DMS 273 (cell line): ENCODE results near the gene MYDGF.
"Not testable (repeated sequence)": the region's sequence is repeated elsewhere in the genome, so short reads cannot be mapped to it uniquely, and the experiment has no call there.

ENCODE experiments used
- DNase-seq: peaks from one replicate; lab custom pipeline; 2025; ENCODE audit not compliant: unreplicated experiment; lab: John Stamatoyannopoulos, UW

MYDGF gene

DNA sequence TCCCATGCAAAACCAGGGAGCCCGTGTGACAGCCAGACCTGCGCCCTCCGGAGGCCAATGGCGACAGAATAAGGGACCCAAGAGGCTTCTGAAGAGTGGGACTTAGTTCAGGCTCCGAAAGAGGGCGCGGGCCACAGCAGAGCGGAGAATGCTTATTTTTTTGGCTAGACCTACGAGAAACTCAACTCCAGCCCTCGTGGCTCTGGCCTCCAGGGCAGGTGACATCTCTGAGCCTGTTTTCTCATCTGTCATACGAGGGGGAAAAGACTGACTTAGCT, 30.5 kb upstream of the MYDGF start:
- no peak for DNase-seq

DNA sequence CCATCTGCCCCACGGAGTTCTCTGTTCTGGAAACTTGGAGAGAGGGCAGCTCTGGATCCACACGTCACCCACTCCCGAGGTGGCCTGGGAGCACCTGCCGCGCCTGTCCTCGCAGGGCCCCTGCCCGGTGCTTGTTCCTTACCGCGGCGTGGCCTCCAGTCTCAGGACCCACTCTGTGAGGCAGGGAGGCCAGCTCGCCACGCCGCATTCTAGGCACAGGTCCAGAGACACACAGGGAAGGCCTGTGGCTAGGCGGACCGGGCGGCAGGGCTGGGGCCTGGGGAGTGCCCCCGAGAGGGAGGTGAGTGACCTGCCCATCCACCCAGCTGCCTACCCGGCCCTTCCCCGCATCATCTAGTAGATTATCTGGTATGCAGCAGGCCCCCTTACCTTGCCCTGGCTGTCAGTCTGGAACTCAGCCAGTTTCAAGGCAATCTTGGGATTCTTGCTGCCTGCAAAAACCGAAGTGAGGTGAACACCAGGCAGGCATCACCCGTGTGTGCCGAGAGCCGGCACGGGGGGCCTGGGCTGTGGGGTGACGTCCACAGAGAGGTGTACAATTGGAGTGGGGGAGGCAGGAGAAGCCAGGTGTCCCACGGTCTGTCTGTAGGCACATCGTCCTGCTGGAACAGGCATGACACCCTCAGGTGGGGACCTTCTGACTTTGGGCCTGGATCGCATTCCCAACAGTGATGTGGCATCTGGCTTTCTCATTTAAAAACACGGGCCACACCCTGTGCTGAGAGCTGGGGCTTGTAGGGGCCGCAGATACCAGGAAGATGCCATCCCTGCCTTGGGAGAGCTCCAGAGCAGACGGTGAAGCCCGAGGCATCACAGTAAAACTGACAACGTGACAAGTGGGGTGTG, 29.9 kb upstream of the MYDGF start:
- no peak for DNase-seq

DNA sequence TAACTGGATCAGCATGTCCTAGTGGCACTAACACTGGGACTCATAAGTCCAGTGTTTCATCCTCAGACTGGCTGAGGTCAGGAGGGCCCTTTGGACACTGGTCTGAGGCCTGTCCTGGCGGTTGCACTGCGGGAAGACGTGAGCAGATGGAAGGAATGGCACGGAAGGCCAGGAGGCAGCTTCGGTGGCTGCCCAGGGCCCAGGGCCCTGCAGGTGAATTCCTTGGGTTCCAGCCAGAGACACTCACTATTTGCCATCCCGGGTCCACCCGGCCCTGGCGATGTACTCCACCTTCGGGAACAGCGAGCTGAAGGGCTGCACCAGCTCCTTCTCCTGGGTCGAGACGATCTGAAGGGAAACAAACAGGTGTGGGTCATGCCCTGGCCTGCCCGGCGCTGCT, 27.2 kb upstream of the MYDGF start:
- DNase-seq = no peak

DNA sequence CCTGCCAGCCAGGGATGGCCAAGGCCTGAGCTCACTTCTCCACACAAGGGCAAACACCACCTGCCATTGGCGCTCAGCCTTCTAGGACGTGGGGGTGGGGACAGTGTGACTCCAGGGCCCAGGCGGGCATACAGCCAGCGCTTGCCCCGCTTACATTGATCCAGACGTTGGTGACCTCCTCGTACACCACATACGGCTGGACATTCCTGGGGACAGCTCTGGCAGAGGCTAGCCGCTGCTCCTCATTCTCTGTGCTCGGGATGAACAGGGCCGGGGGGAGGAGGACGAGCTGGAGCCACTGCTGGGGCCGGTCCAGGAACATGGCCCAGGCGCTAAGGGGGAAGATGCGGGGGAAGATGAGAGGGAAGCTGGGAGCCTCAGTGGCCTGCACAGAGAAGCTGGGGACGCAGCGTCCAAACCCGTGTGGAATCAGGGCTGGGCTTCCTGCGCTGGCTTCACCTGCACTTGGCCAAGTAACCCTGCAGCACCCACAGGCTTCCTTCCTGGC, 25.1 kb upstream of the MYDGF start:
- DNase-seq = peak; percentile 29

DNA sequence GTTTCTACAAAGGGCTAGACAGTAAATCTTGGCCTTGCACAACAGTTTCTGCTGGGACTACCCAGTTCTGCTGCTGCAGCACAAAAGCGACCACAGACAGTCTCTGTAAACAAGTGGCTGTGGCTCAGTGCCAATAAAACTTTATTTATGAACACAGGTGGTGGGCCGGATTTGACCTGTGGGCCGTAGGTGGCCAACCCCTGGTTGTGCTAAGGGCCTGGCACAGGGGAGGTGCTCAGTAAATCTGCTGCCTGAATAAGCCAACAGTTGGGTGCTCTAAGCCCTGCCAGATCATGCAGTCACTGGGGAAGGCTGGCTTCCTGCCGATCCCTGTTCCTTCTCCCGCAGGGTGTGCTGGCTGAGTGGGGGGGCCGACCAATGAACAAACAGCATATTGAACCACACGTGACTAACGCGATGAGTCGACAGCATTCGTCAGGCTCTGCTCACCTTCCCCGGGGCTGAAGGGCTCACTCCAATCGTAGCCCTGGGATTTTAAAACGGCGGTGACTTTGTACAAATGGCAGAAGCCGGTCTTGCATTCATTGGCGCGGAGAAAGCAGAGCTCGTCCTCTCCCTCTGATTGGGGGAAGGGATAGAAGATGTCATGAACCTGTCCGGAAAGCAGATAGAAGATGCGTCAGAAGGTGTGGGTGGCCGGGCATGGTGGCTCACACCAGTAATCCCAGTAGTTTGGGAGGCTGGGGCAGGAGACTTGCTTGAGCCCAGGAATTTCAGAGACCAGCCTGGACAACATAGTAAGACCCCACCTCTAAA, 24.3 kb upstream of the MYDGF start:
- DNase-seq = peak; percentile 83

DNA sequence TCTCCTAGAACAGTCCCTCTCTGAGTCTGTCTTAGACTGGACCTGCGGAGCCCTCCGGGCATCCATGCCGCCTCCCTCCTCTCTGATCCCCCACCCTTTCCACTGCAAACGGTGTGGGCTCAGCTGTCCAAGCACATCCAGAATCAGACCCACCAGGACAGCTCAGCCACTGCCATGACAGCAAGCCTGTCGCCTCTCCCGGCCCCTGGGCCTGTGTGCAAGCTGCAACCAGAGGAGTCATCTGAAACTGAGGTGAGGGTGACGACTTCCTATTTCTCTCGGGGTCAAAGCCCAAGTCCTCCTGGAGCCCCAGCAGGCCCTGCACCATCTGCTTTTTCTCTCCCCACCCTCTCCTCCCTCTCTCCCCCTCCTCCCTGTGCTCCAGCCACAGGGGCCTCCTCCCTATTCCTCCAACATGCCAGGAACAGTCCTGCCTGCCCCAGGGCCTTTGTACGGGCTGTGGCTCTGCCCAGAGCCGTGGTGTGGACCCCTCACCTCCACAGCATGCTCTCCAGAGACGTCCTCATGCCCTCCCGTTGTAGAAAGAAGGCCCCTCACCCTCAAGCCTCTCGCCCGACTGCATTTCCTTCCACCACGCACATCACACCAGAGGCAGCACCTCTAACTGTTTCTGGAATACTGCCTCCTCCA, 23.5 kb upstream of the MYDGF start:
- peak; percentile 48 for DNase-seq

DNA sequence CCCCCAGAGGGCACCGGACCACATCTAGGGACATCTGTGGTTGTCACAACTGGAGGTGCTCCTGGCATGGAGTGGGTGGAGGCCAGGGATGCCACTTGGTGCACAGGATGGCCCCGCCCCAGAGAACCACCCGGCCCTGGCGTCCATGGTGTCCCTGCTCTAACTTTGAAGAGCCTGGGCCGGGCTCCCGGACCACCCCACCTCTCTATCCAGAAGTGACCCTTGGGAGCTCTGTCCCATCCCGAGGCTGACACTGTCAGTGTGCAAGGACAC, 22.9 kb upstream of the MYDGF start:
- DNase-seq = no peak

DNA sequence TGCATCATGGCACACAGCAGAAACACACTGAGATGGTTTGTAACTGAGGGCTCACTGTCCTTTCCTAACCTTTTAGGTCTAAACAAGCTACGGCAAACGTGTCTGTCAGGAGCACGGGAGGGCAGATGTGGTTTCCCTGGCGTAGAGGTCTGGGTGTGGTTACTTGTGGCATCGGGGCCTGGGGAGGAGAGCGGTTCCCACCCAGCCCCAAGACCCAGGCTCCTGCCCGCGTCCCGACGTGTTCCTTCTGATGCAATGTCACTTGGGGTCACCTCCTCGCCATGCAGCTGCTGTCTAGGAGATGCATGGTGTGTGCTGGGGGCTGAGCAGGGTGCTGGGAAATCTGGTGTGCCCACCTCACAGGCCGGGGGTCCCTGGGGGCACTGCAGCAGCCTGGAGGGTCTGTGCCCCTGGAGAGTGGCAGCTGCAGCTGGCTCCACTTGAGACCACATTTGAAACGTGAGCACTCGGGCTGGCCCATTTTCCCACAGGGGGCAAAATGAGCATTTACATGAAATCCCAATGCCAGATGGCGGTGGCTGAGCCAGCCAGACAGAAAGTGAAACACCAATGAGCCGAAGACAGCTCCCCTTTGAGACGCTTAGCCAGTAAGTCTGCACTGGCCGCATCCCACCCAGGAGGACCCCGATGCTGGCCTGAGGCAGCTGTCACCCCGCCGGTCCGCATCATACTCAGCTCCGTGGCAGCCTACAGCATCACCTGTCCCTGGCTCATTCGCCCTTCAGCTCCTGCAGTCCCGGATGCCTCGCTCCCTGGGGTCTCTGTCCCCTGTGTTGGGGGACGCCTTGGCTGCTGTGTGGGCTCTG, 22.3 kb upstream of the MYDGF start:
- DNase-seq = peak; percentile 95

DNA sequence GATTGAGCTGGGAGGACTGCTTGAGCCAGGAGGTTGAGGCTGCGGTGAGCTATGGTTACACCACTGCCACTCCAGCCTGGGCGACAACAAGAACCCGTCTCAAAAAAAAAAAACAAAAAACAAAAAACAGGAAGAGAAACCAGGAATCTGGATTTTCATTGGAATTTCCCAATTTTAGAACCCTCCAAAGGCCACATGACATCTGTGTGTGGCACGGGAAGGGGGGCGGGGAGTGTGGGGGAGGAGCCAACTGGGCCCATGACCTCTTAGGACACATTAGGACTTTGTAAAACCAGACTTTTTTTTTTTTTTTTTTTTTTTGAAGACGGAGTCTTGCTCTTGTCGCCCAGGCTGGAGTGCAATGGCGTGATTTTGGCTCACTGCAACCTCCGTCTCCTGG, 21.2 kb upstream of the MYDGF start:
- no peak for DNase-seq

DNA sequence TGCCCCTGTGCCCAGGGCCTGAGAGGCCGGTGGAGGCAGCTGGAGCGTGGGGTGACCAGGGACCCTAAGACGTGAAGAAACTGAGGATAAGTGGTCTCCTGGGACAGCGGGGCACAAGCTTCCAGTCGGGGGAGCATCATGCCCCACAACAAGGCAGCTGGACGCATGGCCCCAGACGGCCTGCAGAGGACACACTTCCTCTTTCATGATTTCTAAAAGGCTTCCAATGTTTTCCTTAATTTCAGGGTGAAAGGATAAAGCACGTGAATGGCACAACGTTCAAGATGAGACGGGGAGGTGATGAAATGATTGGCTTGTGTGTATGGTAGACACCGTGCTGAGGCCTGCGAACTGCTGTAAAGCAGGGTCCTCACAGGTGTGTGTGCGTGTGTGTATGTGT, 20.2 kb upstream of the MYDGF start:
- DNase-seq = no peak

DNA sequence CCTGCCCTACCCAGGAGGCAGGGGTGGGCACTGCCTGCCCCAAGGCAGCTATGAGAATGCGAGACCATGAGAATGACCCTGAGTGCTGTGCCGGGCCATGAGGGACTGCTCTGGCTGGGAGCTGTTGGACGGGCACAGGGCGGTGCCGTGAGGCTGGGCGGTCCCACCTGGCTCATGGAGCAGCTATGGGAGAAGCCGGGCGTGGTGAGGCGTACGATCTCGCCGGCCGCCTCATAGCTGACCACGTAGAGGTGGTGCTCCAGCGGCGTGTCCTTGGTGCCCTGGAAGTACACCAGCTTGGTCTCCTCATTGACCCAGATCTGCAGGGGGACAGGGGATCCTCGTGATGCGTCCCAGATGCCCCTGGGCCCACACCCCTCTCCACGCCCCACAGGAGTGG, 19.3 kb upstream of the MYDGF start:
- no peak for DNase-seq

DNA sequence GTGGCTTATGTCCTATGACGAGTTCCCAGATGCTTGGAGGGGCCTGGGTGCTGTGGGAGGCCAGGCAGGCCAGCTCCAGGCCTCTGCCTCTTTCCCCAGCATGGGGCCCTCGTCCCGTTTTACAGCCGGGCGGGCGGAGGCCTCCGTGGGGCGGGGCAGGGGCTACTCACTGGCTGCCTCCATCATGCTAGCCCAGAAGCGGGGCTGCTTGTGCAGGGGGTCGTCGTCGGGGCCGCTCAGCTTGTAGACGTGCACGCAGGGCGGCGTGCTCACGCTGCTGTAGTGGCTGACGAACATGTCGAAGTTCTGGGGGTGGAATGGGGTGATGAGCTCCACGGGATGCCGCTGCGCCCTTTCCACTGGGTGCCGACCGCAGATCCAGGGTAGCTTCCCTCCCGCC, 18.4 kb upstream of the MYDGF start:
- no peak for DNase-seq

DNA sequence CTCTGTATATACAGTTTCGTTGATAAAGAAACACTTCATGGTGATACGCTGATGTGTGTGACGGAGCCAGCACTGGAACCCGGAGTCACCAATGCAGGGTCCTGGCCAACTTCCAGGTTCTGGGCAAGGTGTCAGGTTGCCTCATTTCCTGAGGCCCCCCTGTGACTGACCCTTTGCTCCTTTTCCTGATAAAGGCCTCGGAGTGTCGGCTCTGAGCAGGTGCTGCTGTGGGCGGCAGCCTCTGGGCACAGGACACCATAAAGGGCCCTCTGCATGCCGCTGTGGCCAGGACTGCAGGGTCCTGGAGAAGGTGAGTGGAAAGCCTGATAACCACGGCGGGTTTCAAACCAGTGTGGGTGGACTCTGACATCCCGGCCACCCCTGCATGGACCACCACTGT, 17.3 kb upstream of the MYDGF start:
- no peak for DNase-seq

DNA sequence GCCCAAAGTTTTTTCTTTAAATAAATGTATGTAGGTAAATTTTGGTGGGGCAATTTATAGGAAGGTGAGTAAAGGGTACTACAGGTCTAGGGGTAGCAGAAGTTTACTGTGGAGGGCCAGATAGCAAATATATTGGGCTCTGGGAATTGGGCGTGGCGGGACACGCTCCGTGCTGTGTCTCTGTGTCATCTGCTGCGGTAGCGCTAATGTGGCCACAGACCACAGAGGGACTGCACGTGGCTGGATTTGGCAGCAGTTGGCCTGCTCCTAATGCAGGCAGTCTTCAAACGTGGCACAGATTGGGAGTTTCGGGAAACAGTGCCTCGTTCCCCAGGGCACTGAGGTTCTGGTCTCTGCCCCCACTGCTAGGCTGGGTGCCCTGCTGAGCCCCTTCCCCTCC, 16.6 kb upstream of the MYDGF start:
- DNase-seq = no peak

DNA sequence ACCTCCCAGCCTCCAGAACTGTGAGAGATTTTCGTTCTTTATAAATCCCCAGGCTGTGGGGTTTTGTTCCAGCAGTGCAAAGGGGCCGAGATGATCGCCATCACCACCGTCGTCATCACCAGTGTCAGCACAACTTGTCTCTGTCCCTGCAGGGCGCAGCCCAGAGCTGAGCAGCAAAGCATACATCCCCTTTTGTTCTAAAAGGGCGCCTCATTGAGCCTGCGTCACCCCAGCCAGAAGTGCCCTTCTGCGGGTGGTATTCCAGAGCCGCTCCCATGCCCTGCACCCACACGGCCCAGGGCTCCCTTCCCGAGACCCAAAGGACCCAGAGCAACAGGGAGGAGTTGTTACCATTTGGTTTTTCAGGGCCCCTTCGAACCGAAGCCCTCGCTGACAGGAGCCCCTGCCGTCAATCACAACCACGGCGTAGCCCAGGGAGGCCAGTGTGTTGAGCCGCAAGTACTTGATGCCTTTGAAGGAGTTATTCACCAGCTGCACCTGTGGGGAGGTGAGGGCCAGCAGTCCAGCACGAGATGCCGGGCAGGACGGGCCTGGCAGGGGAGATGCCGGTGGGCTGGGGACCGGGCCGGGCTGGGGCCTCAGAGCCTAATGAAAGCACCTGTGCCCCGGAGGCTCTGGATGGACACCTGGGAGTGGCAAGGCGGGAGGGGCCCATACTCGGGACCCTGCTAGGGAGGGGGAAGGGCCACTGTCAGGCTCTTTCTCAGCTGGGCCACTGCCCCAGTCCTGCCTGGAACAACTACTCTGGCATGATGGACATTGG, 14.4 kb upstream of the MYDGF start:
- DNase-seq = no peak

DNA sequence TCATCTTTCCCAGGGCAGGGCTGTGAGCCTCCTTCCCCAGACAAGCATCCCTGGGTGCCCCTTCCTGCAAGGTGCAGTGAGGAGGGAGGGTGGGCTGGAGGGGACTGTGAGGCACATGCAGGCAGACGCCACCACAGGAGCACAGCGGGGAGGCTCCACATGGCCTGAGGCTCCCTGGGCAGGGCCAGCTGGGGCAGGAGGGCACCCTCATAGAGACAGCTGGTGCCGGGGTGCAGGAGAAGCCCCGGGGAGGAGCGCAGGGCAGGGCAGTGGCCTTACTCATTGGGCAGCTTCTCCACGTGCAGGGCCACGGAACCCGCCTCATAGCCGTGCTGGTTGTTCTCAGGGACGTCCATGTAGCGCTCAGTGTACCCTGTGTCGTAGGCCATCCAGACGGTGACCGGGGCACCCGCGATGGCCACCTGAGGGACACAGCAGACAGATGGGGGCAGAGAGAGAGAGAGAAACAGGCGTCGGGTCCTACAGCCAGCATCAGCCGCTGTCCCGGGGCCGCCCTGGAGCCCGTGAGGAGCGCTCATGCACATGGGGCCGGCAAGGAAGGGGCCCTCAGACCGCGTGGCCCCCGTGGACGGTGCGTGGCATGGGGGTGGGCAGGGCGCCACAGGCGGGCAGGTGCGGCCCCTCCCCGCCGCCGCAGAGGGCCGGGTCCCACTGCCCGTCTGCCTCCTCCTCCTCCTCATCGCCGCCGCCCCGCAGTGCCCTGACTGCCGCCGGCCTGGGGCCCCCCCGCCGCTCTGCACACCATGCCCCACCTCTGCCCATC, 12.5 kb upstream of the MYDGF start:
- DNase-seq = no peak

DNA sequence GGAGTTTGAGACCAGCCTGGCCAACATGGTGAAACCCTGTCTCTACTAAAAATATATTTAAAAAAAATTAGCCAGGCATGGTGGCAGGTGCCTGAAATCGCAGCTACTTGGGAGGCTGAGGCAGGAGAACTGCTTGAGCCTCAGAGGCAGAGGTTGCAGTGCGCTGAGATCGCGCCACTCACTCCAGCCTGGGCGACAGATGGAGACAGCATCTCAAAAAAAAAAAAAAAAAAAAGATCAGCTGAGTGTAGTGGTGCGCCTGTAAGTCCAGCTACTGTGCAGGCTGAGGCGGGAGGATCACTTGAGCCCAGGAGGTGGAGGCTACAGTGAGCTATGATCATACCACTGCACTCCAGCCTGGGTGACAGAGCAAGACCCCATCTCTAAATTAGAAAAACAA, 9.9 kb upstream of the MYDGF start:
- DNase-seq = not testable (repeated sequence)

DNA sequence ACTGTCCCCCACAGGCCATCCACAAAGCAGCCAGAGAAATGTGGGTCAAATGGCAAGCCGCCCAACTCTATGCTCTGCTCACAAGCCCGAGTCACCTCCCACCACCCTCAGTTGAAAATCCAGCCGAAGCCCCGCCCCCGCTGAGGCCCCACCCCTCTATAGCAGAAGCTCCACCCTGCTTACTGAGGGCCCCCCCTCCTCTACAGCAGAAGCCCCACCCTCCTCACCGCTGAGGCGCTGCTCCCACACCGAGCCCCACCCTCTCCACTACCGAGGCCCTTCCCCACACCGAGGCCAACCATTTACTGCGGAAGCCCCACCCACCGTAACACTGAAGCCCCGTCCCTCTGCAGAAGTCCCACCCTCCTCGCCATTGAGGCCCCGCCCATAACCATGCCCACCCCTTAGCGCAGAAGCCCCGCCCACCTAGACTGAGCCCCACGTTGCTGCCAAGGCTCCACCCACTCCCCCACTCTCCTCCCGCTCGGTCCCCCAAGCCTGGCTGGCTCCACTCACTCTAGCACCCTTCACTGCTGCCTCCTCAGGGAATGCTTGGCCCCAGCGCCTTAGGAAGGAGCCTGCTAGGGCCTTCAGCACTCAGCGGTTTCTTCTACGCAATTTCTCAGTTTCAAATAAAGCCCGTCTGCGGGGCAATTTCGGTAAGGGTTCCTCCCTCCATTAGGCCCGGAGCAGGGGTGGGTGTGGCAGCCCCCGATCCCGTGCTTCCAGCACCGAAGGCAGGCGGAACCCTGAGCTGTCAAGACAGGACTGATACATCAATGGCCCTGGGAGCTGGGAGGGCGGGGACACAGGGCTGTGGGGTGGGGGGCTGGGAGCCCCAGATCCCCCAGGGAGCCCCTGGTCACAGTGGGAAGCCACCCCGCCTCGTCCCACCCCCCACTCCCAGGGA, 9.0 kb upstream of the MYDGF start:
- DNase-seq = peak; percentile 42
